K562 (cell line): Measurements from ENCODE around the gene KMT2E. TPM values are rescaled to one million over a fixed set of nuclear protein-coding genes. Genes with fewer than 3 reads are reported as not detected.

Experiments
- ARHGAP35 ChIP-seq: fragments of 450-650 bp; IDR thresholded peaks from 2 replicates; pipeline ENCODE4 v1.6.1; 2018; ENCODE audit not compliant: partially characterized antibody
- ETV5 ChIP-seq: sonication (generic); formaldehyde crosslinking; IDR thresholded peaks from 2 replicates; pipeline ENCODE4 v1.4.0; 2020; ENCODE audit warnings: low read depth, mild to moderate bottlenecking, missing genetic modification reagents
- GABPA ChIP-seq: fragments of 200-800 bp; sonication (Bioruptor generic); conservative IDR thresholded peaks from 2 replicates; pipeline ENCODE4 v1.6.1; 2016; ENCODE audit warnings: low read depth, missing genetic modification characterization, missing compliant biosample characterization
- SIN3B ChIP-seq: fragments of 450-650 bp; IDR thresholded peaks from 2 replicates; pipeline ENCODE4 v1.6.1; 2017; ENCODE audit warnings: low read depth, mild to moderate bottlenecking, moderate library complexity
- SNRNP70 ChIP-seq: fragments of 200-400 bp; formaldehyde crosslinking; optimal IDR thresholded peaks from 2 replicates; pipeline ENCODE3; 2017; ENCODE audit warnings: low read depth, low read length
- STAT5A ChIP-seq: IDR thresholded peaks from 2 replicates; pipeline ENCODE4 v1.6.1; 2012; ENCODE audit warnings: low read length, inconsistent platforms, borderline replicate concordance
- TSC22D4 ChIP-seq: fragments of 450-650 bp; IDR thresholded peaks from 2 replicates; pipeline ENCODE4 v1.6.1; 2016; ENCODE audit warnings: missing genetic modification characterization, missing biosample characterization, control low read depth
- ZNF146 ChIP-seq: IDR thresholded peaks from one replicate; pipeline ENCODE4 v1.6.1; 2018; ENCODE audit warnings: missing compliant biosample characterization; ENCODE audit not compliant: unreplicated experiment
- ZNF3 ChIP-seq: fragments of 250-450 bp; sonication (Bioruptor Pico); IDR thresholded peaks from 2 replicates; pipeline ENCODE4 v1.5.0; 2021; ENCODE audit warnings: mild to moderate bottlenecking, moderate library complexity
- ZNF507 ChIP-seq: conservative IDR thresholded peaks from 2 replicates; pipeline ENCODE4 v1.6.1; 2017; ENCODE audit warnings: missing genetic modification characterization, missing compliant biosample characterization
- ZNF668 ChIP-seq: fragments of 250-450 bp; sonication (Bioruptor Pico); IDR thresholded peaks from 2 replicates; pipeline ENCODE4 v1.8.0; 2022; ENCODE audit warnings: mild to moderate bottlenecking, inconsistent platforms
- ZNF740 ChIP-seq, 3 experiments: fragments of 200-800 bp in 1 of 3; sonication (Bioruptor generic) in 1 of 3; sonication (generic) in 1 of 3; formaldehyde crosslinking in 1 of 3; IDR thresholded peaks; 2 replicates each; pipeline versions ENCODE4 v1.6.1 to v1.8.0; 2016 to 2022; ENCODE audit warnings: mild to moderate bottlenecking in 2 of 3, missing compliant biosample characterization in 2 of 3, missing genetic modification characterization in 2 of 3, missing genetic modification reagents in 1 of 3
- ZZZ3 ChIP-seq: fragments of 450-650 bp; IDR thresholded peaks from 2 replicates; pipeline ENCODE4 v1.6.1; 2016; ENCODE audit warnings: antibody characterized with exemption, mild to moderate bottlenecking, moderate library complexity
- polyA plus RNA-seq, 8 experiments: library from polyadenylated mRNA; depleted of rRNA in 4 of 8; stranded (reverse) in 5 of 8; unstranded in 3 of 8; fragments of >200 nt; fragmentation: Nextera tagmentation in 2 of 8; fragmentation: Illumina TruSeq in 1 of 8; extraction: Ambion mirVana in 2 of 8; extraction: Trizol in 1 of 8; gene quantifications; 2 replicates each; pipeline versions ENCODE4 v1.2.1 to v1.2.3, GENCODE V29; 2011 to 2014; ENCODE audit warnings: inconsistent platforms in 1 of 8, missing spikeins in 1 of 8
- total RNA-seq, 7 experiments: library from RNA; depleted of rRNA in 6 of 7; stranded (reverse); fragments of >200 nt in 6 of 7; fragmentation: Illumina TruSeq in 2 of 7; extraction: Trizol in 2 of 7; gene quantifications; 2 replicates each; pipeline versions ENCODE4 v1.2.1 to v1.2.3, GENCODE V29; 2011 to 2021; ENCODE audit warnings: low replicate concordance in 1 of 7
- TF ChIP-seq, protein P1 (sequence below), 2 experiments: IDR thresholded peaks; 2 replicates each; pipeline ENCODE4 v1.6.1; 2012; ENCODE audit warnings: improper control_type of control experiment in 2 of 2, low read depth in 2 of 2, low read length in 2 of 2, borderline replicate concordance in 1 of 2
- TF ChIP-seq, protein P2 (sequence below): fragments of 150-350 bp; conservative IDR thresholded peaks from 2 replicates; pipeline ENCODE4 v1.6.1; 2014; ENCODE audit warnings: low read length
- TF ChIP-seq, protein P3 (sequence below): fragments of 450-650 bp; IDR thresholded peaks from 2 replicates; pipeline ENCODE4 v1.6.1; 2016
- TF ChIP-seq, protein P4 (sequence below): IDR thresholded peaks from 2 replicates; pipeline ENCODE4 v1.6.1; 2011; ENCODE audit not compliant: insufficient read length; ENCODE audit errors: extremely low read depth

The KMT2E gene
- total and polyA plus RNA-seq, 9 of the 15 experiments (the other 6 are each of a cell fraction or from before 2014, with no cell fraction given), result 8.9 to 55.3 (median 38.1) TPM

DNA sequence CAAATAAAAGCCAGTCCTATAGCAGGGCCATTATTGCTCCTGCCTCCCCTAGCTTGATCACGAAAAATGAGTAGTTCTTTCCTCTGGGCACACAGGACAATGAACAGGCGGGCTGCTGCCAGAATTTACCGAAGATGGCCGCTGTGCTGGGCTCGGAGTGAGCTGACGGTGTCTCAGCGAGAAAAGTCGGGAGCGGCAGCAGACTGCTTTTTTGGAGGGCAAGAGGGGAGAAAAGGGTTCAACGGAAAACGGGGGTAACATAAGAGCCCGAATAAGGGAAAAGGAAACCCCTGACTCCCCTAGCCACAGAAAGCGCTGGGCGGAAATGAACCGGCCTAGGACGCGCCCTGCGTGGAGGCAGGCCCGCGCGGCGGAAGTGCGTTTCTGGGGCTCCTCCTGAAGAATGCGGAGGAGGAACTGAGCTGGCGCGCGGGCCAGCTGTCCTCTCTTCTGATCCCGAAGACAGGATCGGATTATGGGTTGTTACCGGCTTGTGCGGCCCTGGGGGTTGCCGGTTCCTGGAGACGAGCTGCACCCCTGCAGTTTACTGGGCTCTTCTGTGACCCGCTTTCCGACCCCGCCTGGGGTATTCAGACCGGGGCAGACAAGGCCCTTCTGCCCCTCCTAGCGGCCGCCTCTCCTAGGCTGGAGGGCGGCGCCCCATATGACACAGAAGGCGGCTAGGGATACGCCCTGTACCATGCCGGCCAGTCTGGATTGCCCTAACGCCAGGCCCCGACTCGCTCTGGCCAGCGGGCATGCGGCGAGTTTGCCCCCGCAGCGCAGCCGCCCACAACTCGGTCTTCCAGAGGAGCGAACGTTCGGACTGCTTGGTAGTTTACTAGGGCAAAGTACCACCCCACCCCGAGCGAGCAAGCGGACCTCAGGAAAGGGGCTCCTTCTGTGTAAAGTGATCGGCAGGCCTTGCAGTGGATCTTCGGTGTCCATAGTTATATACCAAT, 30.1 kb upstream of the KMT2E start (continued):
- TF ChIP-seq ETV5 (peak; percentile 97), ZNF146 (no peak), SIN3B (peak; percentile 83; the same call in 1 of the 2 replicates), SNRNP70 (no peak), ZNF668 (CRISPR knock-in tag) (no peak), TSC22D4 (tag) (no peak), STAT5A (peak; percentile 54; the same call in 1 of the 2 replicates), ARHGAP35 (no peak), GABPA (tag) (peak; percentile 98), ZNF740 (CRISPR knock-in tag; IDR thresholded peaks at IDR 0.05) (no peak), ZNF740 (tag; IDR thresholded peaks at IDR 0.05) (no peak), ZNF507 (tag) (no peak), ZZZ3 (no peak), ZNF3 (CRISPR knock-in tag) (no peak)
- TF ChIP-seq, protein P1, sequence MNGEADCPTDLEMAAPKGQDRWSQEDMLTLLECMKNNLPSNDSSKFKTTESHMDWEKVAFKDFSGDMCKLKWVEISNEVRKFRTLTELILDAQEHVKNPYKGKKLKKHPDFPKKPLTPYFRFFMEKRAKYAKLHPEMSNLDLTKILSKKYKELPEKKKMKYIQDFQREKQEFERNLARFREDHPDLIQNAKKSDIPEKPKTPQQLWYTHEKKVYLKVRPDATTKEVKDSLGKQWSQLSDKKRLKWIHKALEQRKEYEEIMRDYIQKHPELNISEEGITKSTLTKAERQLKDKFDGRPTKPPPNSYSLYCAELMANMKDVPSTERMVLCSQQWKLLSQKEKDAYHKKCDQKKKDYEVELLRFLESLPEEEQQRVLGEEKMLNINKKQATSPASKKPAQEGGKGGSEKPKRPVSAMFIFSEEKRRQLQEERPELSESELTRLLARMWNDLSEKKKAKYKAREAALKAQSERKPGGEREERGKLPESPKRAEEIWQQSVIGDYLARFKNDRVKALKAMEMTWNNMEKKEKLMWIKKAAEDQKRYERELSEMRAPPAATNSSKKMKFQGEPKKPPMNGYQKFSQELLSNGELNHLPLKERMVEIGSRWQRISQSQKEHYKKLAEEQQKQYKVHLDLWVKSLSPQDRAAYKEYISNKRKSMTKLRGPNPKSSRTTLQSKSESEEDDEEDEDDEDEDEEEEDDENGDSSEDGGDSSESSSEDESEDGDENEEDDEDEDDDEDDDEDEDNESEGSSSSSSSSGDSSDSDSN (IDR thresholded peaks at IDR 0.05; ENCODE audit: borderline replicate concordance in 1 of 2, low read depth in 2 of 2, low read length in 2 of 2), result peak in 1 of 2 experiments; percentile 85; a peak in 3 of 4 replicates
- TF ChIP-seq, protein P2, sequence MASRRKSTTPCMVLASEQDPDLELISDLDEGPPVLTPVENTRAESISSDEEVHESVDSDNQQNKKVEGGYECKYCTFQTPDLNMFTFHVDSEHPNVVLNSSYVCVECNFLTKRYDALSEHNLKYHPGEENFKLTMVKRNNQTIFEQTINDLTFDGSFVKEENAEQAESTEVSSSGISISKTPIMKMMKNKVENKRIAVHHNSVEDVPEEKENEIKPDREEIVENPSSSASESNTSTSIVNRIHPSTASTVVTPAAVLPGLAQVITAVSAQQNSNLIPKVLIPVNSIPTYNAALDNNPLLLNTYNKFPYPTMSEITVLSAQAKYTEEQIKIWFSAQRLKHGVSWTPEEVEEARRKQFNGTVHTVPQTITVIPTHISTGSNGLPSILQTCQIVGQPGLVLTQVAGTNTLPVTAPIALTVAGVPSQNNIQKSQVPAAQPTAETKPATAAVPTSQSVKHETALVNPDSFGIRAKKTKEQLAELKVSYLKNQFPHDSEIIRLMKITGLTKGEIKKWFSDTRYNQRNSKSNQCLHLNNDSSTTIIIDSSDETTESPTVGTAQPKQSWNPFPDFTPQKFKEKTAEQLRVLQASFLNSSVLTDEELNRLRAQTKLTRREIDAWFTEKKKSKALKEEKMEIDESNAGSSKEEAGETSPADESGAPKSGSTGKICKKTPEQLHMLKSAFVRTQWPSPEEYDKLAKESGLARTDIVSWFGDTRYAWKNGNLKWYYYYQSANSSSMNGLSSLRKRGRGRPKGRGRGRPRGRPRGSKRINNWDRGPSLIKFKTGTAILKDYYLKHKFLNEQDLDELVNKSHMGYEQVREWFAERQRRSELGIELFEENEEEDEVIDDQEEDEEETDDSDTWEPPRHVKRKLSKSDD, result peak; percentile 72
- TF ChIP-seq, protein P3, sequence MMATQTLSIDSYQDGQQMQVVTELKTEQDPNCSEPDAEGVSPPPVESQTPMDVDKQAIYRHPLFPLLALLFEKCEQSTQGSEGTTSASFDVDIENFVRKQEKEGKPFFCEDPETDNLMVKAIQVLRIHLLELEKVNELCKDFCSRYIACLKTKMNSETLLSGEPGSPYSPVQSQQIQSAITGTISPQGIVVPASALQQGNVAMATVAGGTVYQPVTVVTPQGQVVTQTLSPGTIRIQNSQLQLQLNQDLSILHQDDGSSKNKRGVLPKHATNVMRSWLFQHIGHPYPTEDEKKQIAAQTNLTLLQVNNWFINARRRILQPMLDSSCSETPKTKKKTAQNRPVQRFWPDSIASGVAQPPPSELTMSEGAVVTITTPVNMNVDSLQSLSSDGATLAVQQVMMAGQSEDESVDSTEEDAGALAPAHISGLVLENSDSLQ, result peak; percentile 36
- TF ChIP-seq, protein P4, sequence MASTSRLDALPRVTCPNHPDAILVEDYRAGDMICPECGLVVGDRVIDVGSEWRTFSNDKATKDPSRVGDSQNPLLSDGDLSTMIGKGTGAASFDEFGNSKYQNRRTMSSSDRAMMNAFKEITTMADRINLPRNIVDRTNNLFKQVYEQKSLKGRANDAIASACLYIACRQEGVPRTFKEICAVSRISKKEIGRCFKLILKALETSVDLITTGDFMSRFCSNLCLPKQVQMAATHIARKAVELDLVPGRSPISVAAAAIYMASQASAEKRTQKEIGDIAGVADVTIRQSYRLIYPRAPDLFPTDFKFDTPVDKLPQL, result peak; percentile 28
